Endothelial cell of umbilical vein (primary cell): ENCODE data around the gene HAL.

Experiments used
- POLR2A ChIP-seq: IDR thresholded peaks from 2 replicates; pipeline ENCODE4 v1.6.1; 2012; ENCODE audit warnings: low read depth, mild to moderate bottlenecking, control low read depth, low read length
- TF ChIP-seq, protein P1 (sequence below), 2 donors: IDR thresholded peaks; 1 replicate in 1 of 2; 2 replicates in 1 of 2; pipeline ENCODE4 v1.5.1; 2011; ENCODE audit warnings: low read length in 2 of 2, mild to moderate bottlenecking in 2 of 2, moderate library complexity in 2 of 2, control low read depth in 1 of 2, inconsistent platforms in 1 of 2, low read depth in 1 of 2; ENCODE audit not compliant: insufficient read depth in 1 of 2; ENCODE audit errors: extremely low read depth in 1 of 2

DNA sequence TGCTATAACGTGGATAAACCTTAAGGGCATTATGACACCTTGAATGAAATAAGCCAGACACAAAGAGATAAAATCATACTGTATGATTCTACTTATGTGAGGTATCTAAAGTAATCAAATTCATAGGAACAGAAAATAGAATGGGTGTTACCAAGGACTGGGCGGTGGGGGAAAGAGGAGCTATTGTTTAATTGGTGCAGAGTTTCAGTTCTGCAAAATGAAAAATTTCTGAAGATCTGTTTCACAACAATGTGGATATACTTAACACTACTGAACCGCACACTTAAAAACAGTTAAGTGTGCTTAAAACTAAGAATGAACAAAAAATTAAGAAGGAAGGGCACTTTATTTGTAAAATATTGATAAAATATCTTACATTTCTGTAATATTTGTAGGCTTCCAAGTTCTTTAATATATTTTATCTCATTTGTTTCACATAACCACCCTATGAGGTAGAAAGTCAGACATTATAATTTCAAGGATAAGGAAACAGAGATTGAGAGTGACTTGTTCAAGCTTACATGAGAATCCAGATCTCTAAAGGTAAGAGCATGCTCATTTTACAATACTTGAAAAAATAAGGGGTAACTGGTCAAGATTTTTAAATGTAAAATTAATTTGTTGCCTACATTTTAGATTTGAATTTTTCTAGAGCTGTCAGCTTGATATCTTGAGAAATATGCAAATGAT is 24.3 kb upstream of the HAL start:
- TF ChIP-seq, protein P1, sequence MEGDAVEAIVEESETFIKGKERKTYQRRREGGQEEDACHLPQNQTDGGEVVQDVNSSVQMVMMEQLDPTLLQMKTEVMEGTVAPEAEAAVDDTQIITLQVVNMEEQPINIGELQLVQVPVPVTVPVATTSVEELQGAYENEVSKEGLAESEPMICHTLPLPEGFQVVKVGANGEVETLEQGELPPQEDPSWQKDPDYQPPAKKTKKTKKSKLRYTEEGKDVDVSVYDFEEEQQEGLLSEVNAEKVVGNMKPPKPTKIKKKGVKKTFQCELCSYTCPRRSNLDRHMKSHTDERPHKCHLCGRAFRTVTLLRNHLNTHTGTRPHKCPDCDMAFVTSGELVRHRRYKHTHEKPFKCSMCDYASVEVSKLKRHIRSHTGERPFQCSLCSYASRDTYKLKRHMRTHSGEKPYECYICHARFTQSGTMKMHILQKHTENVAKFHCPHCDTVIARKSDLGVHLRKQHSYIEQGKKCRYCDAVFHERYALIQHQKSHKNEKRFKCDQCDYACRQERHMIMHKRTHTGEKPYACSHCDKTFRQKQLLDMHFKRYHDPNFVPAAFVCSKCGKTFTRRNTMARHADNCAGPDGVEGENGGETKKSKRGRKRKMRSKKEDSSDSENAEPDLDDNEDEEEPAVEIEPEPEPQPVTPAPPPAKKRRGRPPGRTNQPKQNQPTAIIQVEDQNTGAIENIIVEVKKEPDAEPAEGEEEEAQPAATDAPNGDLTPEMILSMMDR (IDR thresholded peaks at IDR 0.05; ENCODE audit: extremely low read depth in 1 of 2, insufficient read depth in 1 of 2, low read depth in 1 of 2, low read length in 2 of 2), result no peak
- TF ChIP-seq POLR2A, result no peak
